ENCODE measurements around the gene GRAMD1A.

Gene GRAMD1A

GRCh38 chr19:34963573-34964406 is 36.3 kb upstream of the GRAMD1A start, which contains the start of gene ZNF792:
ZNF792 (minus strand) TSS chr19:34964229; CDS start chr19:34963662, 567 bp downstream.
- peaks cover 16% of the 10 kb centered on the region for H3K4me1 ChIP-seq (ENCODE audit: control insufficient read depth, insufficient read depth, low read length)
- peaks cover 6% of the 10 kb centered on the region; the same call in 1 of the 2 replicates for H3K9me3 ChIP-seq (ENCODE audit: control insufficient read depth, insufficient read depth, low read depth, low read length)
- ChIA-PET CTCF (interaction anchor here (0.6 to 6.3 kb wide), 7 partner anchors 9 to 1019 kb away, joined by 3 to 52 read pairs (median 3); partner anchors contain the start of gene ZNF30), POLR2A (interaction anchor here (0.8 to 1.6 kb wide), 4 partner anchors 9 to 63 kb away, joined by 3 to 9 read pairs (median 4); partner anchors contain the start of gene ZNF30)
- peak within 1 kb of the TSS; percentile 57 for H3K4me3 ChIP-seq (ENCODE audit: low read depth, low read length)
- peaks cover 9 to 33% of the 10 kb centered on the region in 2 experiments for H3K36me3 ChIP-seq (ENCODE audit: control insufficient read depth in 2 of 2, insufficient read depth in 1 of 2, low read length in 2 of 2)
- peak within 1 kb of the TSS; percentile 84 for H3K27ac ChIP-seq (ENCODE audit: extremely low read depth, low read depth, low read length)
- TF ChIP-seq ZNF266 (tag by site-specific recombination; IDR thresholded peaks at IDR 0.05; ENCODE audit: low read depth): no peak
- TF ChIP-seq ZNF26 (tag by site-specific recombination; IDR thresholded peaks at IDR 0.05): no peak
- TF ChIP-seq ZBTB44 (tag by site-specific recombination; IDR thresholded peaks at IDR 0.05): peak; percentile 12; the same call in 1 of the 2 replicates
- TF ChIP-seq RBAK (tag by site-specific recombination; IDR thresholded peaks at IDR 0.05): no peak
- TF ChIP-seq ZNF292 (tag by site-specific recombination; IDR thresholded peaks at IDR 0.05; ENCODE audit: borderline replicate concordance, low read depth): no peak
- peak; percentile 99 for TF ChIP-seq MZF1 (tag by site-specific recombination; IDR thresholded peaks at IDR 0.05; ENCODE audit: borderline replicate concordance)
- TF ChIP-seq ZFHX2 (tag by site-specific recombination; conservative IDR thresholded peaks at IDR 0.05): peak; percentile 75
- peak; percentile 91 for TF ChIP-seq SP2 (tag by site-specific recombination; IDR thresholded peaks at IDR 0.05)
- peak; percentile 71 for TF ChIP-seq EGR2 (tag by site-specific recombination; IDR thresholded peaks at IDR 0.05; ENCODE audit: low read depth)
- no peak for TF ChIP-seq TRIM28 (IDR thresholded peaks at IDR 0.05; ENCODE audit: borderline replicate concordance, low read length)
- no peak for TF ChIP-seq ZNF558 (tag by site-specific recombination; IDR thresholded peaks at IDR 0.05)
- no peak for TF ChIP-seq ZNF621 (tag by site-specific recombination; IDR thresholded peaks at IDR 0.05)
- peak; percentile 80 for TF ChIP-seq ZNF223 (tag by site-specific recombination; IDR thresholded peaks at IDR 0.05)
- 0 out of 2 replicates have a peak, but pooled peaks have one; percentile 39 for TF ChIP-seq PBX3 (CRISPR knock-in tag; IDR thresholded peaks at IDR 0.05)
- peak; percentile 68; the same call in 1 of the 2 replicates for TF ChIP-seq ZNF10 (tag by site-specific recombination; IDR thresholded peaks at IDR 0.05)
- TF ChIP-seq ZBTB11 (tag by site-specific recombination; conservative IDR thresholded peaks at IDR 0.05; ENCODE audit: low read depth): peak; percentile 85
- peak; percentile 35; the same call in 1 of the 2 replicates for TF ChIP-seq YY2 (tag by site-specific recombination; IDR thresholded peaks at IDR 0.05)
- peak; percentile 25; the same call in 1 of the 2 replicates for TF ChIP-seq ZSCAN16 (tag by site-specific recombination; IDR thresholded peaks at IDR 0.05)
- TF ChIP-seq ZNF626 (tag by site-specific recombination; IDR thresholded peaks at IDR 0.05): no peak
- TF ChIP-seq MEIS1 (CRISPR knock-in tag; IDR thresholded peaks at IDR 0.05; ENCODE audit: borderline replicate concordance): no peak
- TF ChIP-seq ZNF530 (tag by site-specific recombination; IDR thresholded peaks at IDR 0.05; ENCODE audit: low read depth): no peak
- peak; percentile 56; the same call in 1 of the 2 replicates for TF ChIP-seq ZBTB6 (tag by site-specific recombination; IDR thresholded peaks at IDR 0.05)
- 0 out of 2 replicates have a peak, but pooled peaks have one; percentile 6 for TF ChIP-seq ZNF133 (tag by site-specific recombination; IDR thresholded peaks at IDR 0.05)
- no peak; the same call in 1 of the 2 replicates for TF ChIP-seq ZSCAN5A (tag by site-specific recombination; IDR thresholded peaks at IDR 0.05)
- peak; percentile 93 for TF ChIP-seq ZBTB8A (tag by site-specific recombination; IDR thresholded peaks at IDR 0.05)
